Esophagus muscularis mucosa (tissue), 4 donors: ENCODE data around the gene TPH2. TPM values are rescaled to one million over a fixed set of nuclear protein-coding genes. Genes with fewer than 3 reads are reported as not detected.
A peak's percentile ranks its signal among the peaks of the same experiment; 100 is the strongest.

ENCODE experiments used
- DNase-seq: peaks from one replicate; pipeline ENCODE4 v3.0.0-alpha.2; 2017; ENCODE audit errors: extremely low spot score
- H3K27ac ChIP-seq, 4 donors: fragments of 200-600 bp; sonication (generic); replicated peaks in 1 of 4; 1 replicate in 3 of 4; 2 replicates in 1 of 4; pipeline ENCODE4 v1.5.1; 2016 to 2019; ENCODE audit warnings: mild to moderate bottlenecking in 1 of 4
- H3K27me3 ChIP-seq, 4 donors: fragments of 200-600 bp; sonication (generic); one replicate each; pipeline versions ENCODE4 v1.5.1 to v1.6.0; 2016 to 2019
- H3K36me3 ChIP-seq, 4 donors: fragments of 200-600 bp; sonication (generic); one replicate each; pipeline ENCODE4 v1.5.1; 2016 to 2019
- H3K4me1 ChIP-seq, 4 donors: fragments of 200-600 bp; sonication (generic); one replicate each; pipeline ENCODE4 v1.5.1; 2016 to 2019
- H3K4me3 ChIP-seq, 4 donors: fragments of 200-600 bp; sonication (generic); 1 replicate in 2 of 4; 2 replicates in 2 of 4; pipeline ENCODE4 v1.5.1; 2016 to 2019; ENCODE audit warnings: mild to moderate bottlenecking in 4 of 4, moderate library complexity in 1 of 4
- H3K9me3 ChIP-seq, 4 donors: fragments of 200-600 bp; sonication (generic); 1 replicate in 3 of 4; 2 replicates in 1 of 4; pipeline ENCODE4 v1.5.1; 2016 to 2019
- EP300 ChIP-seq: sonication (generic); formaldehyde crosslinking; IDR thresholded peaks from one replicate; pipeline ENCODE4 v1.6.1; 2017; ENCODE audit warnings: antibody characterized with exemption
- POLR2A ChIP-seq: fragments of 450-650 bp; IDR thresholded peaks from one replicate; pipeline ENCODE4 v1.6.1; 2017; ENCODE audit warnings: antibody characterized with exemption, moderate library complexity, mild to moderate bottlenecking, low read depth
- POLR2AphosphoS5 ChIP-seq, 2 donors: sonication (generic); formaldehyde crosslinking; IDR thresholded peaks; one replicate each; pipeline ENCODE4 v1.6.1; 2017; ENCODE audit warnings: antibody characterized with exemption in 2 of 2
- WGBS: methylation state at CpG from one replicate; pipeline ENCODE4 v1.1.5; 2018; 5-methylcytosine and 5-hydroxymethylcytosine counted together
- intact Hi-C: fragments of 100-400 bp; cut with DNase I; formaldehyde crosslinking; loops from one replicate; pipeline ENCODE4 v1.15.1; 2023
- total RNA-seq, 4 donors: library from RNA; depleted of rRNA; stranded (reverse); fragments of >200 nt; gene quantifications; one replicate each; pipeline versions ENCODE4 v1.1.0 to v1.2.1, GENCODE V29; 2016
- TF ChIP-seq, protein P1 (sequence below), 3 experiments: fragments of 200-600 bp in 2 of 3; fragments of 450-650 bp in 1 of 3; sonication (generic) in 2 of 3; IDR thresholded peaks; one replicate each; pipeline ENCODE4 v1.5.1; 2017 to 2019; ENCODE audit warnings: antibody characterized with exemption in 3 of 3, mild to moderate bottlenecking in 2 of 3, moderate library complexity in 1 of 3

The TPH2 gene
- total RNA-seq: under 1 TPM in 3 of 4 donors, not detected in 1; 0.11 to 0.17 (median 0.13) TPM

GRCh38 chr12:71938728-71939385 is at the start of gene TPH2:
TPH2 (plus strand) TSS chr12:71938845; CDS start chr12:71938987, 142 bp downstream.
- H3K9me3 ChIP-seq: no peaks in the 10 kb centered on the region

DNA sequence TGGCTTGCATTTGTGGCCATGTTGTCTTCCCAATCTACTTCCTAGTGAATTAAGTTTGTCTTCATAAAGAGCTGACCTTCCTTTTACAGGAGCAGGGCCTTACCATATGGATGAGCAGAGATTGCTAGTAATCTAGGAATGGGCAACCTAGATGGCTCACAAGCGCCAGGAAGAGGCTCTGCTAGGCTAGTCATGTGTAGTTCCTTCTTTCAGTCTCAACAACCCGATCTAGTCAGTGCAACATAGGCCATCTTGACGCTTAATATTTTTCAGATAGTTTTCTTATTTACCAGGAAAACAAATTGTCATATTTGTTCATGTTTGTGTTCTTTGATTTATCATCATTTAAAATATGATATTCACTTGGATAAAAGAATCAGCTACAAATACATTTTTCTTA is 48.2 kb upstream of the TPH2 start:
- no peak for DNase-seq
- no peak overlapping the region for H3K27ac ChIP-seq
- H3K9me3 ChIP-seq: no peaks in the 10 kb centered on the region
- H3K4me1 ChIP-seq: no peaks in the 10 kb centered on the region
- TF ChIP-seq, protein P1, sequence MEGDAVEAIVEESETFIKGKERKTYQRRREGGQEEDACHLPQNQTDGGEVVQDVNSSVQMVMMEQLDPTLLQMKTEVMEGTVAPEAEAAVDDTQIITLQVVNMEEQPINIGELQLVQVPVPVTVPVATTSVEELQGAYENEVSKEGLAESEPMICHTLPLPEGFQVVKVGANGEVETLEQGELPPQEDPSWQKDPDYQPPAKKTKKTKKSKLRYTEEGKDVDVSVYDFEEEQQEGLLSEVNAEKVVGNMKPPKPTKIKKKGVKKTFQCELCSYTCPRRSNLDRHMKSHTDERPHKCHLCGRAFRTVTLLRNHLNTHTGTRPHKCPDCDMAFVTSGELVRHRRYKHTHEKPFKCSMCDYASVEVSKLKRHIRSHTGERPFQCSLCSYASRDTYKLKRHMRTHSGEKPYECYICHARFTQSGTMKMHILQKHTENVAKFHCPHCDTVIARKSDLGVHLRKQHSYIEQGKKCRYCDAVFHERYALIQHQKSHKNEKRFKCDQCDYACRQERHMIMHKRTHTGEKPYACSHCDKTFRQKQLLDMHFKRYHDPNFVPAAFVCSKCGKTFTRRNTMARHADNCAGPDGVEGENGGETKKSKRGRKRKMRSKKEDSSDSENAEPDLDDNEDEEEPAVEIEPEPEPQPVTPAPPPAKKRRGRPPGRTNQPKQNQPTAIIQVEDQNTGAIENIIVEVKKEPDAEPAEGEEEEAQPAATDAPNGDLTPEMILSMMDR (IDR thresholded peaks at IDR 0.05): no peak
- TF ChIP-seq POLR2AphosphoS5 (IDR thresholded peaks at IDR 0.05): no peak
- no peak for TF ChIP-seq EP300
- no peak for TF ChIP-seq POLR2A
- no peaks in the 10 kb centered on the region for H3K27me3 ChIP-seq
- peaks cover 0 to 52% (median 23%) of the 10 kb centered on the region in 4 donors for H3K36me3 ChIP-seq
- 97% methylated on average over 3 of the region's 3 CpGs for WGBS
- H3K4me3 ChIP-seq: no peak overlapping the region
- intact Hi-C loops: no loop called here

More at GRCh38 chr12:71938728-71939385, at the start of gene TPH2:
- Histone ChIP-seq H3K27me3 (peaks cover 0 to 41% (median 3%) of the 10 kb centered on the region in 4 donors), H3K4me3 (no peak within 1 kb of the TSS), H3K4me1 (peaks cover 0 to 4% (median 0%) of the 10 kb centered on the region in 4 donors), H3K27ac (no peak within 1 kb of the TSS), H3K36me3 (no peaks in the 10 kb centered on the region)
- intact Hi-C loops: no loop called here
- 31% methylated on average over 10 of the region's 16 CpGs for WGBS
- TF ChIP-seq, protein P1 (IDR thresholded peaks at IDR 0.05): peak in 2 of 3 experiments; percentile 11 to 28
- no peak for TF ChIP-seq POLR2A
- DNase-seq: no peak

DNA sequence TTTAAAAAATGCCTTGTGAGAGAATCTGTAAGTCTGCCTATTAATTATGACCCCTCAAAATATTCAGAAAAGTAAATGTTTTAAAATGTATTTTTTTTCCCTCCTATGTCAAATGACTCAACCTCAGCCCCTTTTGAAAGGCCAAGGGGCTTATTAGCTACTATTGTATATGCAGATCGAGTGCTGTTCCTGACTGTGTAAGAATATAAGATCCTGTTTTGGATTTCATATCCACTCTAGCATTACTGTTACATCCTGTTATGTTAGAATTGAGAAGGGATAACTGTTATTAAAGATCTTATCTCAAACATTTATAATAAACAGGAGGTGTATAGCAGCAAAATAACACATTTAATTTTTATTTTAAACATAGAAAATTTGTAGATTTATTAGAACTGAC is 46.6 kb upstream of the TPH2 start:
- intact Hi-C loops: no loop called here
- WGBS: 79% methylated on average over 1 of the region's 1 CpG
- Histone ChIP-seq H3K27ac (no peak overlapping the region), H3K9me3 (no peaks in the 10 kb centered on the region), H3K27me3 (no peaks in the 10 kb centered on the region), H3K4me1 (no peaks in the 10 kb centered on the region), H3K36me3 (peaks cover 14 to 52% (median 27%) of the 10 kb centered on the region in 4 donors), H3K4me3 (no peak overlapping the region)
- no peak for TF ChIP-seq POLR2AphosphoS5 (IDR thresholded peaks at IDR 0.05)
- TF ChIP-seq, protein P1 (IDR thresholded peaks at IDR 0.05): no peak
- no peak for TF ChIP-seq POLR2A
- TF ChIP-seq EP300: no peak
- DNase-seq: no peak

GRCh38 chr12:71896205-71896882 is 42.3 kb upstream of the TPH2 start:
- H3K4me1 ChIP-seq: no peaks in the 10 kb centered on the region
- TF ChIP-seq POLR2AphosphoS5 (IDR thresholded peaks at IDR 0.05) (no peak), POLR2A (no peak), EP300 (no peak)
- TF ChIP-seq, protein P1 (IDR thresholded peaks at IDR 0.05): no peak
- DNase-seq: no peak
- no peaks in the 10 kb centered on the region for H3K27me3 ChIP-seq
- H3K9me3 ChIP-seq: no peaks in the 10 kb centered on the region
- H3K4me3 ChIP-seq: no peak overlapping the region
- H3K36me3 ChIP-seq: peaks cover 26 to 76% (median 47%) of the 10 kb centered on the region in 4 donors
- H3K27ac ChIP-seq: no peak overlapping the region
- intact Hi-C loops: no loop called here
- WGBS: 90% methylated on average over 3 of the region's 3 CpGs
